Naive B cell (primary cell): ENCODE data around the gene EPM2A. TPM values are rescaled to one million over a fixed set of nuclear protein-coding genes. Genes with fewer than 3 reads are reported as not detected.
"Not testable (repeated sequence)": the region's sequence is repeated elsewhere in the genome, so short reads cannot be mapped to it uniquely, and the experiment has no call there.

Experiments used
- ATAC-seq, 2 donors: fragments of 150-1000 bp; cut with Tn5 transposase; 2 replicates each; pipeline ENCODE4 v1.10.0; 2021; ENCODE audit warnings: low read depth in 2 of 2, mild to moderate bottlenecking in 2 of 2, moderate library complexity in 2 of 2
- DNase-seq: peaks from one replicate; pipeline ENCODE4 v3.0.0; 2022
- H3K27ac Mint-ChIP-seq, 6 donors: one replicate each; pipeline ENCODE4 v1.8.0; 2020 to 2022; ENCODE audit warnings: mild to moderate bottlenecking in 6 of 6, mixed read lengths in 6 of 6, moderate library complexity in 5 of 6, inconsistent platforms in 2 of 6
- H3K27me3 Mint-ChIP-seq, 3 donors: one replicate each; pipeline ENCODE4 v1.8.0; 2021 to 2022; ENCODE audit warnings: mixed read lengths in 3 of 3, mild to moderate bottlenecking in 1 of 3
- H3K36me3 Mint-ChIP-seq, 2 donors: one replicate each; pipeline ENCODE4 v1.8.0; 2020 to 2022; ENCODE audit warnings: mixed read lengths in 2 of 2, inconsistent platforms in 1 of 2, mild to moderate bottlenecking in 1 of 2
- H3K4me1 Mint-ChIP-seq, 3 donors: one replicate each; pipeline ENCODE4 v1.8.0; 2020 to 2022; ENCODE audit warnings: mixed read lengths in 3 of 3, inconsistent platforms in 1 of 3, mild to moderate bottlenecking in 1 of 3, moderate library complexity in 1 of 3
- H3K4me3 Mint-ChIP-seq, 8 donors: one replicate each; pipeline ENCODE4 v1.8.0; 2020 to 2022; ENCODE audit warnings: mild to moderate bottlenecking in 8 of 8, mixed read lengths in 8 of 8, moderate library complexity in 8 of 8, inconsistent platforms in 2 of 8
- H3K9me3 Mint-ChIP-seq, 7 donors: one replicate each; pipeline ENCODE4 v1.8.0; 2020 to 2022; ENCODE audit warnings: mixed read lengths in 7 of 7, mild to moderate bottlenecking in 5 of 7, inconsistent platforms in 2 of 7, moderate library complexity in 1 of 7
- polyA plus RNA-seq, 6 donors: library from polyadenylated mRNA; unstranded; fragments of 300-500 nt; fragmentation: Illumina TruSeq; gene quantifications; one replicate each; pipeline ENCODE4 v1.2.3, GENCODE V29; 2021; ENCODE audit warnings: low read depth in 6 of 6

Gene EPM2A
- polyA plus RNA-seq, 6 donors from 2014 or later: 14.1 to 22.9 (median 17.1) TPM

- DNase-seq (no peak), ATAC-seq (no peak)
- peaks cover 0 to 3% (median 0%) of the 10 kb centered on the region in 3 donors for H3K27me3 Mint-ChIP-seq
- no peak overlapping the region for H3K4me3 Mint-ChIP-seq
- peaks cover 0 to 5% of the 10 kb centered on the region in 2 donors for H3K36me3 Mint-ChIP-seq
- no peaks in the 10 kb centered on the region for H3K4me1 Mint-ChIP-seq
- H3K27ac Mint-ChIP-seq: no peak overlapping the region
- peaks cover 0 to 2% (median 0%) of the 10 kb centered on the region in 7 donors for H3K9me3 Mint-ChIP-seq
These were observed 8.0 kb upstream of the EPM2A start for GRCh38 chr6:145743332-145743731.

DNA sequence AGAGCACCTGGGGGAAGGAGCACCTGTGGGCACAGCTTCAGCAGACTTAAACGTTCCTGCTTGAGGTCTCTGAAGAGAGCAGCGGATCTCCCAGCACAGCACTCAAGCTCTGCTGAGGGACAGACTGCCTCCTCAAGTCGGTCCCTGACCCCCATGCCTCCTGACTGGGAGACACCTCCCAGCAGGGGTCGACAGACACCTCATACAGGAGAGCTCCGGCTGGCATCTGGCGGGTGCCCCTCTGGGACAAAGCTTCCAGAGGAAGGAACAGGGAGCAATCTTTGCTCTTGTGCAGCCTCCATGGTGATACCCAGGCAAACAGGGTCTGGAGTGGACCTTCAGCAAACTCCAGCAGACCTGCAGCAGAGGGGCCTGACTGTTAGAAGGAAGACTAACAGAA is 7.2 kb upstream of the EPM2A start:
- H3K4me1 Mint-ChIP-seq, H3K36me3 Mint-ChIP-seq, H3K27me3 Mint-ChIP-seq, H3K27ac Mint-ChIP-seq, H3K9me3 Mint-ChIP-seq, H3K4me3 Mint-ChIP-seq, DNase-seq, ATAC-seq: not testable (repeated sequence)

DNA sequence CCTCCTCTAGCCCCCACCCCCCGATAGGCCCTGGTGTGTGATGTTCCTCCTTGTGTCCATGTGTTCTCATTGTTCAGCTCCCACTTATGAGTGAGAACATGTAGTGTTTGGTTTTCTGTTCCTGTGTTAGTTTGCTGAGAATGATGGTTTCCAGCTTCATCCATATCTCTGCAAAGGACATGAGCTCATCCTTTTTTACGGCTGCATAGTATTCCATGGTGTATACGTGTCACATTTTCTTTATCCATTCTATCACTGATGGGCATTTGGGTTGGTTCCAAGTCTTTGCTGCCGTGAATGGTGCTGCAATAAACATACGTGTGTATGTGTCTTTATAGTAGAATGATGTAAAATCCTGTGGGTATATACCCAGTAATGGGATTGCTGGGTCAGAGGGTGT is 4.4 kb upstream of the EPM2A start:
- H3K27ac Mint-ChIP-seq: not testable (repeated sequence)

GRCh38 chr6:145738265-145738664 is 2.9 kb upstream of the EPM2A start:
- H3K36me3 Mint-ChIP-seq: no peaks in the 10 kb centered on the region
- no peaks in the 10 kb centered on the region for H3K27me3 Mint-ChIP-seq
- no peak overlapping the region for H3K4me3 Mint-ChIP-seq
- ATAC-seq (no peak), DNase-seq (no peak)
- peaks cover 0 to 2% (median 0%) of the 10 kb centered on the region in 7 donors for H3K9me3 Mint-ChIP-seq
- H3K4me1 Mint-ChIP-seq: peaks cover 0 to 18% (median 5%) of the 10 kb centered on the region in 3 donors
- no peak overlapping the region for H3K27ac Mint-ChIP-seq

More for the DNA sequence above, 4.4 kb upstream of the EPM2A start:
- not testable (repeated sequence) for DNase-seq, H3K36me3 Mint-ChIP-seq, H3K9me3 Mint-ChIP-seq, ATAC-seq, H3K27me3 Mint-ChIP-seq
- H3K4me3 Mint-ChIP-seq: peak overlapping the region in 1 of 8 donors; percentile 60
- peaks cover 0 to 12% (median 0%) of the 10 kb centered on the region in 3 donors for H3K4me1 Mint-ChIP-seq

GRCh38 chr6:145736661-145737144 is 1.4 kb upstream of the EPM2A start:
- H3K27ac Mint-ChIP-seq: peak overlapping the region; percentile 74 to 99 (median 98)

GRCh38 chr6:145734486-145735355 is 599 bp downstream of the EPM2A start:
- H3K4me1 Mint-ChIP-seq: peaks cover 9 to 35% (median 23%) of the 10 kb centered on the region in 3 donors

More at GRCh38 chr6:145736661-145737144, 1.4 kb upstream of the EPM2A start:
- Mint-ChIP-seq H3K4me3 (peak overlapping the region; percentile 93 to 99 (median 98)), H3K27me3 (no peaks in the 10 kb centered on the region), H3K36me3 (no peaks in the 10 kb centered on the region), H3K9me3 (peaks cover 0 to 2% (median 0%) of the 10 kb centered on the region in 7 donors), H3K4me1 (peaks cover 0 to 18% (median 5%) of the 10 kb centered on the region in 3 donors)
- ATAC-seq: no peak
- DNase-seq: no peak

GRCh38 chr6:145733810-145734209 is 1.5 kb downstream of the EPM2A start:
- peaks cover 12 to 40% (median 27%) of the 10 kb centered on the region in 3 donors for H3K4me1 Mint-ChIP-seq
- no peaks in the 10 kb centered on the region for H3K27me3 Mint-ChIP-seq
- peaks cover 0 to 14% of the 10 kb centered on the region in 2 donors for H3K36me3 Mint-ChIP-seq
- H3K9me3 Mint-ChIP-seq: peaks cover 5 to 18% (median 10%) of the 10 kb centered on the region in 7 donors
- H3K27ac Mint-ChIP-seq: peak overlapping the region in 2 of 6 donors; percentile 37 to 97
- peak overlapping the region; percentile 23 to 98 (median 96) for H3K4me3 Mint-ChIP-seq
- DNase-seq: no peak
- no peak for ATAC-seq

More at GRCh38 chr6:145734486-145735355, 599 bp downstream of the EPM2A start:
- Mint-ChIP-seq H3K27me3 (no peaks in the 10 kb centered on the region), H3K27ac (peak overlapping the region; percentile 91 to 97 (median 96)), H3K4me3 (peak overlapping the region; percentile 93 to 98 (median 96)), H3K36me3 (peaks cover 0 to 9% of the 10 kb centered on the region in 2 donors), H3K9me3 (peaks cover 4 to 9% (median 7%) of the 10 kb centered on the region in 7 donors)
- ATAC-seq: peak; percentile 49 to 50
- DNase-seq: no peak

- no peaks in the 10 kb centered on the region for H3K27me3 Mint-ChIP-seq
- peaks cover under 1 to 18% of the 10 kb centered on the region in 2 donors for H3K36me3 Mint-ChIP-seq
- no peak overlapping the region for H3K27ac Mint-ChIP-seq
- peaks cover 10 to 24% (median 13%) of the 10 kb centered on the region in 7 donors for H3K9me3 Mint-ChIP-seq
- DNase-seq (no peak), ATAC-seq (no peak)
- peak overlapping the region in 1 of 8 donors; percentile 97 for H3K4me3 Mint-ChIP-seq
- peaks cover 13 to 40% (median 28%) of the 10 kb centered on the region in 3 donors for H3K4me1 Mint-ChIP-seq
These were observed 2.1 kb downstream of the EPM2A start for GRCh38 chr6:145733207-145733606.

DNA sequence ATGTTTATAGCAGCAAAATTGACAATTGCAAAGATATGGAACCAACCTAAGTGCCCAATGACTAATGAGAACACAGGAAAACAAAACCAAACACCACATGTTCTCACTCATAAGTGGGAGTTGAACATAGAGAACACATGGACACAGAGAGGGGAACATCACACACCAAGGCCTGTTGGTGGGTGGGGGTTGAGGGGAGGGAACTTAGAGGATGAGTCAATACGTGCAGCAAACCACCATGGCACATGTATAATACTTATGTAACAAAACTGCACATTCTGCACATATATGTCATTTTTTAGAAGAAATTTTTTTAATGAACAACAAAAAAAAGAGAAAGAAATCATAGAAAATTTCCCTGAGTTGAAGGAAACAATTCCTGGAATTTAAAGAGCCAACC is 3.9 kb downstream of the EPM2A start:
- Mint-ChIP-seq H3K27ac (peak overlapping the region in 1 of 6 donors; percentile 21), H3K4me1 (peaks cover 18 to 38% (median 34%) of the 10 kb centered on the region in 3 donors)
- DNase-seq: no peak

DNA sequence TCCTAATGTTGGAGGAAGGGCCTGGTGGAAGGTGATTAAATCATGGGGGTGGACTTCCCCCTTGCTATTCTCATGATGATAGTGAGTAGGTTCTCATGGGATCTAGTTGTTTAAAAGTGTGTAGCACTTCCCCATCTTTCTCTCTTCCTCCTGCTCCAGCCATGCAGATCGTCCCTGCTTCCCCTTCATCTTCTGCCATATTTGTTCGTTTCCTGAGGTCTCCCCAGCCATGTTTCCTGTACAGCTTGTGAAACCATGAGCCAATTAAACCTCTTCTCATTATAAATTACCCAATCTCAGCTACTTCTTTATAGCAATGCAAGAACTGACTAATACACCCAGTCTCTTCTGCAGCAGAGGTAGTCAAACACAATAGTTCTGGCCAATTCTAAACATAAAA is 5.4 kb downstream of the EPM2A start:
- Mint-ChIP-seq H3K4me1 (peaks cover 25 to 34% (median 34%) of the 10 kb centered on the region in 3 donors), H3K4me3 (peak overlapping the region in 4 of 8 donors; percentile 28 to 50 (median 36)), H3K27me3 (no peaks in the 10 kb centered on the region), H3K9me3 (peaks cover 15 to 34% (median 25%) of the 10 kb centered on the region in 7 donors), H3K27ac (peak overlapping the region; percentile 5 to 78 (median 70)), H3K36me3 (peaks cover 6 to 37% of the 10 kb centered on the region in 2 donors)
- ATAC-seq (peak; percentile 62 to 68), DNase-seq (peak; percentile 45)

More for the DNA sequence above, 3.9 kb downstream of the EPM2A start:
- Mint-ChIP-seq H3K4me3 (peak overlapping the region in 1 of 8 donors; percentile 41), H3K9me3 (peaks cover 15 to 34% (median 23%) of the 10 kb centered on the region in 7 donors), H3K27me3 (no peaks in the 10 kb centered on the region), H3K36me3 (peaks cover 6 to 27% of the 10 kb centered on the region in 2 donors)
- ATAC-seq: no peak

DNA sequence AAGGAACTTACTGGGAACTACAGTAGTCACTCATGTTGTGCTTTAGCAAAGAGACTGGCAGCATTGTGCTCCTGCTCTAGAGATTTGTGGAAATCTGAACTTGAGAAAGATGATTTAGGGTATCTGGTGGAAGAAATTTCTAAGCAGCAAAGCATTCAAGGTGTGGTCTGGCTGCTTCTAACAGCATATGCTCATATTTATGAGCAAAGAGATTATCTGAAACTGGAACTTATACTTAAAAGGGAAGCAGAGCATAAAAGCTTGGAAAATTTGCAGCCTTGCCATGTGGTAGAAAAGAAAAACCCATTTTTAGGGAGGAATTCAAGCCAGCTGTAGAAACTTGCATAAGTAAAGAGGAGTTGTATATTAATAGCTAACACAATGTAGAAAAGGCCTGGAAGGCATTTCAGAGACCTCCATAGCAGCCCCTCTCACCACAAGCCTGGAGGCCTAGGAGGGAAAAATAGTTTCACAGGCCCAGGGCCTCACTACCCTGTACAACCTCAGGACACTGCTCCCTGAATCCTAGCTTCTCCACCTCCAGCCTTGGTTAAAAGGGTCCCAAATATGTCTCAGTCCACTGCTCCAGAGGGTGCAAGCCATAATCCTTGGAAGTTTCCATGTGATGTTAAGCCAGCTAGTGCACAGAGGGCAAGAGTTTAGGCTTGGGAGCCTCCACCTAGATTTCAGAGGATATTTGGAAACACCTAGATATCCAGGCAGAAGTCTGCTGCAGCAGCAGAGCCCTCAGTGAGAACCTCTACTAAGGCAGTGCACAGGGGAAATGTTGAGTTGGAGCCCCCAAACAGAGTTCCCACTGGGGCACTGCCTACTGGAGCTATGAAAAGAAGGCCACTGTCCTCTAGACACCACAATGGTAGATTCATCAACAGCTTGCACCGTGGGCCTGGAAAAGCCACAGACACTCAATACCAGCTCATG is 6.6 kb downstream of the EPM2A start:
- Mint-ChIP-seq H3K27ac (peak overlapping the region in 2 of 6 donors; percentile 25 to 29), H3K27me3 (no peaks in the 10 kb centered on the region), H3K4me3 (peak overlapping the region in 1 of 8 donors; percentile 7), H3K36me3 (peaks cover 11 to 37% of the 10 kb centered on the region in 2 donors), H3K9me3 (peaks cover 18 to 43% (median 32%) of the 10 kb centered on the region in 7 donors), H3K4me1 (peaks cover 25 to 31% (median 29%) of the 10 kb centered on the region in 3 donors)
- no peak for ATAC-seq
- no peak for DNase-seq

GRCh38 chr6:145727817-145728388 is 7.4 kb downstream of the EPM2A start:
- Mint-ChIP-seq H3K27ac (peak overlapping the region; percentile 21 to 84 (median 44)), H3K36me3 (peaks cover 14 to 38% of the 10 kb centered on the region in 2 donors), H3K4me1 (peaks cover 25 to 30% (median 28%) of the 10 kb centered on the region in 3 donors), H3K4me3 (no peak overlapping the region), H3K27me3 (no peaks in the 10 kb centered on the region), H3K9me3 (peaks cover 18 to 51% (median 36%) of the 10 kb centered on the region in 7 donors)
- no peak for ATAC-seq
- DNase-seq: no peak
